Progenitor cell of endocrine pancreas (in vitro differentiated cells): Measurements from ENCODE around the gene NDUFAF3. TPM values are rescaled to one million over a fixed set of nuclear protein-coding genes. Genes with fewer than 3 reads are reported as not detected.

Experiments
- DNase-seq: peaks from one replicate; pipeline ENCODE4 v3.0.0; 2021; ENCODE audit warnings: low spot score; ENCODE audit not compliant: unreplicated experiment
- H3K27ac Mint-ChIP-seq: 2 replicates; pipeline ENCODE4 v1.8.0; 2021; ENCODE audit warnings: mild to moderate bottlenecking, moderate library complexity, mixed read lengths
- H3K27me3 Mint-ChIP-seq: 2 replicates; pipeline ENCODE4 v1.8.0; 2021; ENCODE audit warnings: mixed read lengths
- H3K36me3 Mint-ChIP-seq: 2 replicates; pipeline ENCODE4 v1.8.0; 2022; ENCODE audit warnings: mixed read lengths; ENCODE audit not compliant: insufficient read depth
- H3K4me1 Mint-ChIP-seq: 2 replicates; pipeline ENCODE4 v1.8.0; 2021; ENCODE audit warnings: low read depth, mixed read lengths
- H3K4me3 Mint-ChIP-seq: 2 replicates; pipeline ENCODE4 v1.8.0; 2021; ENCODE audit warnings: low read depth, mild to moderate bottlenecking, moderate library complexity, mixed read lengths
- H3K9me3 Mint-ChIP-seq: 2 replicates; pipeline ENCODE4 v1.8.0; 2021; ENCODE audit warnings: low read depth, mixed read lengths
- CTCF ChIP-seq: fragments of 200-600 bp; sonication (generic); IDR thresholded peaks from one replicate; pipeline ENCODE4 v1.5.0; 2021; ENCODE audit warnings: antibody characterized with exemption, mild to moderate bottlenecking; ENCODE audit not compliant: unreplicated experiment
- total RNA-seq: library from RNA; stranded (reverse); gene quantifications from 2 replicates; pipeline ENCODE4 v1.2.1, GENCODE V29; 2021

The NDUFAF3 gene
- total RNA-seq, 1 donor from 2014 or later, result 46.1 TPM

GRCh38 chr3:48982686-48983085 lies 39.2 kb upstream of the NDUFAF3 start:
- Mint-ChIP-seq H3K9me3 (no peaks in the 10 kb centered on the region), H3K4me3 (no peak overlapping the region), H3K27ac (no peak overlapping the region), H3K4me1 (no peaks in the 10 kb centered on the region), H3K36me3 (peaks cover 14% of the 10 kb centered on the region), H3K27me3 (no peaks in the 10 kb centered on the region)
- no peak for TF ChIP-seq CTCF
- no peak for DNase-seq

GRCh38 chr3:48983096-48983495 lies 38.8 kb upstream of the NDUFAF3 start:
- no peaks in the 10 kb centered on the region for H3K27me3 Mint-ChIP-seq
- H3K9me3 Mint-ChIP-seq, result no peaks in the 10 kb centered on the region
- no peak for DNase-seq
- H3K4me1 Mint-ChIP-seq, result peaks cover 3% of the 10 kb centered on the region
- peaks cover 16% of the 10 kb centered on the region for H3K36me3 Mint-ChIP-seq
- H3K4me3 Mint-ChIP-seq, result no peak overlapping the region
- no peak overlapping the region for H3K27ac Mint-ChIP-seq
- TF ChIP-seq CTCF, result no peak

DNA sequence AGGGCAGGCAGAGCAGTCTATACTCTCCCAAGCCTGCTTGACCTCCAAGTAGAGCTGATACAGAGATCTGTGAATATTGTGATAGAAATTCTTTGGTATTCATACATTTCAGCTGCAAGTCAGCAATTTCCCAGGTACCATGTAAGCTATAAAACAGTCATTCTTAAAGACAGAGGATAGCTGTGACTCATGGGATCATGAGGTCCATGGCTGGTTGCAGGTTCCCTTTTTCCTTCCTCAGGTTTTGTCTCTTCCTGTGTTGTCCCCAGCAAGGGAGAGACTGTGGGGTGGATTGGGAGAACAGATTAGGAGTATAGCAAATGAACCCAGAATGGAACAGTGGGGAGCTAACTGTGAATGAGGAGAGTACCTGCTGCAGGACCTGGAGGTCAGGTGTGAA lies 37.3 kb upstream of the NDUFAF3 start:
- H3K27ac Mint-ChIP-seq, result no peak overlapping the region

DNA sequence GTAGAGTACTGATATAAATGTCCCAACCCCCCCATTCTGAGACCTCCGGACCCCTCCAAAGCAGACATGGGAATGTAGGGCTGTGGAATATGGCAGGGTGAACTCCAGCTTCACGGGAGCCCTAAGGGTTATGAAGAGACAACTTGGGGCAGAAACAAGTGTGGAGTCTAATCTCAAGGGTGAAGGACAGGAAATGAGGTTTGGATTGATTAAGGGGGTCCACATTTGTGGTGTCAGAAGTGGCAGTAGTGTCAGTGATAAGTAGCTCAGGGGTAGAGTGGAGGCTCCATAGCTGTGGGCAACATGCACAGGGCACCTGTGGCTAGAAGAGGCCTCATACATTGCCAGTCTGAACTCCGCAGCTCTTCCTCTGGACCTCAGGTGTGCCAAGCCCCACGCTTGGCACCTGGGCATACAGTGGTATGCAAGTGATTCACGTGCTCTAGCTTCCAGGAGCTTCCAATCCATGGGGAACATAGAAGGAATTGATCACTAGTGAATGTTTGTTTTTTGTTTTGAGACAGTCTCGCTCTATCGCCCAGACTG lies 36.0 kb upstream of the NDUFAF3 start:
- H3K9me3 Mint-ChIP-seq, result no peaks in the 10 kb centered on the region

More for the DNA sequence above, 37.3 kb upstream of the NDUFAF3 start:
- no peak for DNase-seq
- Mint-ChIP-seq H3K9me3 (no peaks in the 10 kb centered on the region), H3K4me1 (peaks cover 11% of the 10 kb centered on the region), H3K27me3 (no peaks in the 10 kb centered on the region), H3K4me3 (no peak overlapping the region), H3K36me3 (peaks cover 11% of the 10 kb centered on the region)
- TF ChIP-seq CTCF, result no peak

DNA sequence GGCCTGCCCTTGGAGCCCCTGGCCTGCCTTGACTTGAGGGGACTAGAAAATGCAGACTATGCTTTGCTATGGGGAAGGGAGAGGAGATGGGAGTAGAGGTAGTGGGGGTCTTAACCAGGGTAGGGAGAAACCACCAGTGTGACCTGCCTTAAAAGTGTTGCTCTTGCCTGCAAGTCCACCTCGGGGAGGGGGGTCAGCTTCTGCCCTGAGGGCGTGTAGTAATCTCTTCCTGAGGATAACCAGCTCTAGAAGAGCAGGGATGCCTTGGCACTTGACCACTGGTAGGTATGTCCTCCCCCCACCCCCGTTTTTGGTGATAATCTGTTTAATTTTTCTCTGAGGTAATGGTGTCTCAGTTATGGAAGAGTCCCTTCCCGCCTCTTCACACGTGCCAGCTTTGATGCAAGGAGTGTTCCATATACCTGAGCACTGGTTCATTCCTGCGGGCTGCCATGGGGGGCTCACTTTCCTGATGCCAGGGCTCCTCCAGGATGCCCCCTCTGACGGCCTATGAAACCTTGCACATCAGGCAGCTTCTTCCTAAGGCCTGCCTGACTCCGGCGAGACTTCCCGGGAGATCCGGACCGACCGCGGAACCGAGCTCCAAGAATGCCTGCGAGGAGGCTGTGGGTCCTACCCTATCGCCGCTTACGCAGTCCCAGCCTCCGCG lies 32.7 kb upstream of the NDUFAF3 start:
- Mint-ChIP-seq H3K9me3 (no peaks in the 10 kb centered on the region), H3K27ac (peak overlapping the region; percentile 99), H3K27me3 (peaks cover 11% of the 10 kb centered on the region), H3K36me3 (peaks cover 7% of the 10 kb centered on the region), H3K4me1 (peaks cover 20% of the 10 kb centered on the region), H3K4me3 (peak overlapping the region; percentile 90)
- no peak for DNase-seq
- TF ChIP-seq CTCF, result no peak

More for the DNA sequence above, 36.0 kb upstream of the NDUFAF3 start:
- no peaks in the 10 kb centered on the region for H3K27me3 Mint-ChIP-seq
- peaks cover 11% of the 10 kb centered on the region for H3K4me1 Mint-ChIP-seq
- H3K4me3 Mint-ChIP-seq, result no peak overlapping the region
- H3K27ac Mint-ChIP-seq, result no peak overlapping the region
- TF ChIP-seq CTCF, result no peak
- no peak for DNase-seq
- H3K36me3 Mint-ChIP-seq, result peaks cover 8% of the 10 kb centered on the region
